H9 (cell line): Measurements from ENCODE around the gene CEP83. TPM values are rescaled to one million over a fixed set of nuclear protein-coding genes. Genes with fewer than 3 reads are reported as not detected.

Experiments
- DNase-seq: peaks from one replicate; pipeline ENCODE4 v3.0.0-alpha.2; 2017
- H2AFZ ChIP-seq: one replicate; pipeline ENCODE4 v1.6.1; 2013; ENCODE audit warnings: mild to moderate bottlenecking, low read length, control low read depth, moderate library complexity
- H2AK5ac ChIP-seq: 2 replicates; pipeline ENCODE4 v1.6.1; 2013; ENCODE audit warnings: low read length, control low read depth, mixed read lengths; ENCODE audit not compliant: insufficient read length
- H2BK120ac ChIP-seq: one replicate; pipeline ENCODE4 v1.6.1; 2013; ENCODE audit warnings: low read depth, mild to moderate bottlenecking, low read length, control low read depth, inconsistent platforms; ENCODE audit not compliant: poor library complexity, severe bottlenecking
- H2BK12ac ChIP-seq: 2 replicates; pipeline ENCODE4 v1.6.1; 2013; ENCODE audit warnings: low read length, control low read depth, mixed read lengths, low read depth; ENCODE audit not compliant: insufficient read length
- H2BK15ac ChIP-seq: 2 replicates; pipeline ENCODE4 v1.6.1; 2013; ENCODE audit warnings: low read depth, low read length, control low read depth
- H2BK20ac ChIP-seq: one replicate; pipeline ENCODE4 v1.6.1; 2013; ENCODE audit warnings: low read depth, mild to moderate bottlenecking, low read length, control low read depth, inconsistent platforms; ENCODE audit not compliant: poor library complexity, severe bottlenecking
- H2BK5ac ChIP-seq: 2 replicates; pipeline ENCODE4 v1.6.1; 2013; ENCODE audit warnings: low read length, control low read depth, mixed read lengths; ENCODE audit not compliant: insufficient read length
- H3K14ac ChIP-seq: 2 replicates; pipeline ENCODE4 v1.6.1; 2013; ENCODE audit warnings: low read length, control low read depth; ENCODE audit not compliant: insufficient read depth
- H3K18ac ChIP-seq: 2 replicates; pipeline ENCODE4 v1.6.1; 2013; ENCODE audit warnings: low read depth, mild to moderate bottlenecking, mixed read lengths, low read length, control low read depth; ENCODE audit not compliant: insufficient read length
- H3K23ac ChIP-seq: 2 replicates; pipeline ENCODE4 v1.6.1; 2013; ENCODE audit warnings: low read length, control low read depth, mixed read lengths, low read depth; ENCODE audit not compliant: insufficient read length
- H3K23me2 ChIP-seq: 2 replicates; pipeline ENCODE4 v1.6.1; 2013; ENCODE audit warnings: low read depth, mild to moderate bottlenecking, mixed read lengths, low read length, control low read depth; ENCODE audit not compliant: insufficient read length, poor library complexity, severe bottlenecking
- H3K27ac ChIP-seq: 2 replicates; pipeline ENCODE4 v1.5.1; 2013; ENCODE audit warnings: low read length, control low read depth, mixed read lengths, low read depth; ENCODE audit not compliant: insufficient read length
- H3K27me3 ChIP-seq: 2 replicates; pipeline ENCODE4 v1.6.1; 2013; ENCODE audit warnings: low read length, control low read depth, inconsistent platforms; ENCODE audit not compliant: insufficient read depth
- H3K4ac ChIP-seq: 2 replicates; pipeline ENCODE4 v1.6.1; 2013; ENCODE audit warnings: low read depth, mild to moderate bottlenecking, control low read depth, inconsistent platforms, low read length, moderate library complexity
- H3K4me1 ChIP-seq: 2 replicates; pipeline ENCODE4 v1.6.1; 2013; ENCODE audit warnings: low read length, control low read depth, inconsistent platforms; ENCODE audit not compliant: insufficient read depth
- H3K4me2 ChIP-seq: 2 replicates; pipeline ENCODE4 v1.6.1; 2013; ENCODE audit warnings: low read length, control low read depth, mixed read lengths; ENCODE audit not compliant: insufficient read length, insufficient read depth
- H3K56ac ChIP-seq: 2 replicates; pipeline ENCODE4 v1.6.1; 2013; ENCODE audit warnings: low read depth, mild to moderate bottlenecking, mixed read lengths, low read length, control low read depth; ENCODE audit not compliant: insufficient read length
- H3K79me1 ChIP-seq: 2 replicates; pipeline ENCODE4 v1.6.1; 2013; ENCODE audit warnings: low read depth, mild to moderate bottlenecking, moderate library complexity, low read length, control low read depth, inconsistent platforms; ENCODE audit not compliant: insufficient read depth, poor library complexity, severe bottlenecking
- H3K79me2 ChIP-seq: 2 replicates; pipeline ENCODE4 v1.6.1; 2013; ENCODE audit warnings: low read length, control low read depth, inconsistent platforms; ENCODE audit not compliant: insufficient read depth
- H3K9ac ChIP-seq: 2 replicates; pipeline ENCODE4 v1.6.1; 2013; ENCODE audit warnings: low read length, control low read depth, mixed read lengths; ENCODE audit not compliant: insufficient read length; ENCODE audit errors: extremely low read depth
- H3K9me3 ChIP-seq: one replicate; pipeline ENCODE4 v1.6.1; 2013; ENCODE audit warnings: low read depth, low read length, inconsistent platforms; ENCODE audit not compliant: control insufficient read depth
- H3T11ph ChIP-seq: one replicate; pipeline ENCODE4 v1.6.1; 2013; ENCODE audit warnings: mild to moderate bottlenecking, low read length, control low read depth, inconsistent platforms
- H4K20me1 ChIP-seq: one replicate; pipeline ENCODE4 v1.6.1; 2013; ENCODE audit not compliant: control insufficient read depth, insufficient read length, insufficient read depth
- H4K5ac ChIP-seq: 2 replicates; pipeline ENCODE4 v1.6.1; 2013; ENCODE audit warnings: low read depth, mild to moderate bottlenecking, mixed read lengths, low read length, control low read depth; ENCODE audit not compliant: insufficient read length
- H4K8ac ChIP-seq: replicated peaks from 2 replicates; pipeline ENCODE4 v1.6.1; 2013; ENCODE audit warnings: low read length, control low read depth, mixed read lengths, low read depth; ENCODE audit not compliant: insufficient read length
- H4K91ac ChIP-seq: 2 replicates; pipeline ENCODE4 v1.6.1; 2013; ENCODE audit warnings: low read depth, mild to moderate bottlenecking, moderate library complexity, mixed read lengths, low read length, control low read depth; ENCODE audit not compliant: insufficient read length
- H3K27ac Mint-ChIP-seq, 3 experiments: 2 replicates in 2 of 3; 3 replicates in 1 of 3; pipeline ENCODE4 v1.8.0; 2020 to 2021; ENCODE audit warnings: mixed read lengths in 3 of 3, mild to moderate bottlenecking in 1 of 3, moderate library complexity in 1 of 3
- H3K27me3 Mint-ChIP-seq: 2 replicates; pipeline ENCODE4 v1.8.0; 2021; ENCODE audit warnings: low read depth, mild to moderate bottlenecking, moderate library complexity, mixed read lengths
- H3K36me3 Mint-ChIP-seq, 3 experiments: 2 replicates in 2 of 3; 3 replicates in 1 of 3; pipeline ENCODE4 v1.8.0; 2020 to 2021; ENCODE audit warnings: low read depth in 3 of 3, mixed read lengths in 3 of 3; ENCODE audit not compliant: insufficient read depth in 1 of 3
- H3K4me1 Mint-ChIP-seq, 2 experiments: 2 replicates each; pipeline ENCODE4 v1.8.0; 2020; ENCODE audit warnings: mixed read lengths in 2 of 2
- H3K4me3 Mint-ChIP-seq, 2 experiments: 2 replicates in 1 of 2; 3 replicates in 1 of 2; pipeline ENCODE4 v1.8.0; 2020 to 2021; ENCODE audit warnings: mild to moderate bottlenecking in 2 of 2, mixed read lengths in 2 of 2, moderate library complexity in 1 of 2
- H3K9me3 Mint-ChIP-seq, 2 experiments: 2 replicates in 1 of 2; 3 replicates in 1 of 2; pipeline ENCODE4 v1.8.0; 2020; ENCODE audit warnings: mild to moderate bottlenecking in 2 of 2, mixed read lengths in 2 of 2, moderate library complexity in 1 of 2
- CTCF ChIP-seq: fragments of 200-600 bp; sonication (generic); conservative IDR thresholded peaks from 3 replicates; pipeline ENCODE4 v1.8.0; 2021; ENCODE audit warnings: antibody characterized with exemption, mild to moderate bottlenecking
- total RNA-seq: library from RNA; stranded (reverse); gene quantifications from 2 replicates; pipeline ENCODE4 v1.2.1, GENCODE V29; 2021

CEP83 gene
- total RNA-seq, 1 experiment from 2014 or later, result 26.5 TPM

DNA sequence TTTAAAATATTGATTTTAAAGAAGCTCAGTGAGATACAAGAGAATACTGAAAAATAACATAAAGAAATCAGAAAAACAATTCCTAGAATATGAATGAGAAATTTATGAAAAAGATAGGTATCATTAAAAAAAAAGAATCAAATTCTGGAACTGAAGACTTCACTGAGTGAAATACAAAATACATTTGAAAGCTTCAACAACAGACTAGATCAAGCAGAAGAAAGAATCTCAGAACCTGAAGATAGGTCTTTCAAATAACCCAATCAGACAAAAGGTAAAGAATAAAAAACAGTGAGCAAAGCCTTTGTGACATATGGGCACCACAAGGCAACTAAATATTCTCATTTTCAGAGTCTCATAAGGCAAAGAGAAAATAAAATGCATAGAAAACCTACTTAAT is 29.4 kb downstream of the CEP83 start:
- Histone ChIP-seq H3K23ac (no peak overlapping the region), H4K8ac (no peak overlapping the region), H2BK120ac (no peak overlapping the region), H3K4me2 (no peak overlapping the region), H3K4ac (no peak overlapping the region), H2BK20ac (no peak overlapping the region), H3K9ac (no peak overlapping the region), H3K4me1 (peaks cover 9% of the 10 kb centered on the region), H4K5ac (no peak overlapping the region), H3K14ac (no peak overlapping the region), H3K18ac (no peak overlapping the region), H4K20me1 (no peaks in the 10 kb centered on the region), H3K79me2 (peaks cover 6% of the 10 kb centered on the region; the same call in 1 of the 2 replicates), H3K9me3 (no peaks in the 10 kb centered on the region), H3K56ac (no peak overlapping the region), H3K79me1 (no peaks in the 10 kb centered on the region), H2AFZ (no peak overlapping the region), H3T11ph (no peak overlapping the region), H4K91ac (no peak overlapping the region), H2BK12ac (no peak overlapping the region), H2BK15ac (no peak overlapping the region), H2AK5ac (no peak overlapping the region), H3K23me2 (no peaks in the 10 kb centered on the region), H3K27ac (no peak overlapping the region), H2BK5ac (no peak overlapping the region), H3K27me3 (no peaks in the 10 kb centered on the region)
- no peak for TF ChIP-seq CTCF
- no peaks in the 10 kb centered on the region for H3K27me3 Mint-ChIP-seq
- no peak for DNase-seq
- H3K9me3 Mint-ChIP-seq, result peaks cover 15 to 22% of the 10 kb centered on the region in 2 experiments; a peak in 4 of 5 replicates
- H3K27ac Mint-ChIP-seq, result 0 out of 7 replicates have a peak overlapping the region, but pooled peaks of 2 of the 3 experiments have one; percentile 37 to 90
- peaks cover 6 to 27% (median 15%) of the 10 kb centered on the region in 3 experiments; a peak in 6 of 7 replicates for H3K36me3 Mint-ChIP-seq
- H3K4me3 Mint-ChIP-seq, result no peak overlapping the region
- peaks cover 56 to 74% of the 10 kb centered on the region in 2 experiments for H3K4me1 Mint-ChIP-seq
